ENCODE measurements around the gene RHOBTB1.

RHOBTB1 gene

DNA sequence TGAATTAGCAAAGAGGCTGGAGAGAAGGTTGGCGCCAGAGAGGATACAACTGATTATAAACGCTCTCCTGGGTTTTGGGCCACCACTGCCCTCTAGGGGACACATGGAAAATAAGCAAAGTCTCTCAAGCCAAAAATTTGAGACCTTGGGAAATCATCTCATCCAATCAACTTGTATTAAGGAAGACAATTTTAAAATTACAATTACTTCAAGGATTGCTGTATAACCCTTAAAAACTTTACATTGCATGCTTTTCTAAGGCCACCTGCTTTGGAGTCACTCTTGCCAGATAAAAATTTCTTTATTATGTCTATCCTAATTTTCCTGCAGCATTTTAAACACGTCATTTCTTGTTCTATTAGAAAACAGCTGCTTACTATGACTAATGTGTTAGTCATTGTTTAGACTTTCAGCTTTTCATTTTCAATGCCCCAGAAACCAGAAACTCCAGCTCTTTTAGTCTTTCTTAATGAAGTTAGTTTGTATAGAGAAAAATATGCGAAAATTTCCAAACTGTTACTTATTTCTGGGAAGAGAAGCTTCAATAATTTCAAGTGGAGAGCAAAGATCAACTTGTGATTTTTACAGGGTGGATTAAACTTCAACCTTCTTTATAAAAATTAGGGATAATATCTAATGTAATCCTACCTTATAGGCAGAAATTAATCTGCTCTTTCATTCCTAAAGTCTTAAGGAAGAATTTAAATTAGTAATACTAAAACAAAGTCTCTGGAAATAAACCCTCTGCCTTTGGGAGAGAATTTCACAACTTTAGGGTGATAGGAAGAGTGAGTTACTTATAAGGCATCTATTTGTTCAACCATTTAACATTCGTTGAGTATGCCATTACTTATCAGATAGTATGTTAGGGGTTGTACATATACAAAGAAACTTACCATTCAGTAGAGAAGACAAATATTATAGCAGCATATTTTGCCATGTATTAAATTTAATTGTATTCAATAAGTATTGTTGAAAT is 20.6 kb upstream of the RHOBTB1 start:
- DNase-seq: peak; percentile 55

DNA sequence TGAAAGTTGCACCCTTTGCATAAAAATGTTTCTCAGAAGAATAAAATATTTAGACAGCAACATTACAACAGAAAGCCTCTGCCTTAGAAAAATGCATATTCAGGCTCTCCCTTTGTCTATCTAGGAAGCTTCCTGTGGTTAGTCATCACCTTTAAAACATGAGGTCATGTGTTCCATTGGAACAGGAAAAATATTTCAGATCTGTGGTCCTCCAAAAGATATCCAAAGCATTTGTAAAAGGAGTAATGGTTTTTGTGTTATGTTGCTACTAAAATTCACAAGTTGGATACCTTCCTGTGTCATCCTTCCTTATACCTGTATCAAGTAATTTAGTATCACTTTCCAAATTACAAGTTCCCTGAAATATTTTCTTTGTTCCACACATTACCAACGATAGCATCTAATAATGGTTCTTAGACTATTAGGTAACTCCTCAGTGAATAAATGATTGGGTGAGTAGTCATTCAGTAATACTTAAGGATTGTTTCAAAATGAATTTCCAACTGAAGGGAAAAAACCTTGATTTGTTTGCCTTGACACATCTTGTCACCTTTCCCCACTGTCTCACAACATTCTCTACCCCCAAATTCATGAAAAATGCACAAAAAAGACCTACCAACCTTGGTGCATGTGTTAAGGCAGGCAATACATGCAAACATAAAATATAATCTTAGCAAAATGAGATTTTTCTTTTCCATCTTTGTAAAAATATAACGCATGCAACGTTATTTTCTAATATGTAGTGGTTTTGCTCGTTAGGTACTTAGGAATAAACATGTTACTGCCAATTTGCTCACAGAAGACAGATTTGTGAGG is 19.7 kb upstream of the RHOBTB1 start:
- no peak for DNase-seq

GRCh38 chr10:60962946-60963345 is 19.0 kb upstream of the RHOBTB1 start:
- DNase-seq: no peak

DNA sequence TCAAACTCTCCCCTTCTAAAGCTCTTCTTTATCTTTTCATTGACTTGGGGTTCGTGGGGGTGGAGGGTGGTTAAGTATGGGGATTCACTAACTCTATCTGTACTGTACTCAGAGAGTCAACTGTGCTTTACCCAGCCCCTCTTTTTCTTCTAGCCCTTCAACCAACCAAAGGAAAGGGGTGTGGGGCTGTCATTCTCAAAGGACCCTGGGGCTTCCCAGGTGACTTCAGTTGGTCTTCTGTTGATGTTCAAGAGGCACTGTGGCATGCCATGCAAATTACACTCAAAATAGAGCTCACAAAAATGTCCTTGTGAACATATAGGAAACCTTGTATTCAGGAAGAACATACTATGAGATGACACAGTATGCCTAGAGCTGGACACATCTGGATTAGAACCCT is 16.9 kb upstream of the RHOBTB1 start:
- DNase-seq: peak; percentile 16

DNA sequence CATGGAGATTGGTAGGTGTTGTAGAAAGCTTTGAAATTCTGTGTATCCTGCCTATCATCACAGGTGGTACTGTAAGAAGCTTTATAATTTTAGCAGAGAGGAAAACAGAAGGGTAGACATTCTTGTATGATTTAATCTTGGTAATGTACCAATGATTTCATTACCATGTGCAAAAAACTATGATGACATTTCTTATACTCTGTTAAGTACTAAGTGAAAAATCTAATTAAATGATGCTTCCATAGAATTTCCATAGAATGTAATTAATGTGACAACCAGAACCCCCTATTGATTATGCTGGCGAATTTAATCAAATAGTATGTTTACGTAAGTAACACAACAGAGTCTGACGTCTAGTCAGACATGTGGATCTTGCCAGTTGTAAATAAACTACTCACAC is 16.0 kb upstream of the RHOBTB1 start:
- no peak for DNase-seq

GRCh38 chr10:60958892-60959601 is 15.1 kb upstream of the RHOBTB1 start:
- no peak for DNase-seq

DNA sequence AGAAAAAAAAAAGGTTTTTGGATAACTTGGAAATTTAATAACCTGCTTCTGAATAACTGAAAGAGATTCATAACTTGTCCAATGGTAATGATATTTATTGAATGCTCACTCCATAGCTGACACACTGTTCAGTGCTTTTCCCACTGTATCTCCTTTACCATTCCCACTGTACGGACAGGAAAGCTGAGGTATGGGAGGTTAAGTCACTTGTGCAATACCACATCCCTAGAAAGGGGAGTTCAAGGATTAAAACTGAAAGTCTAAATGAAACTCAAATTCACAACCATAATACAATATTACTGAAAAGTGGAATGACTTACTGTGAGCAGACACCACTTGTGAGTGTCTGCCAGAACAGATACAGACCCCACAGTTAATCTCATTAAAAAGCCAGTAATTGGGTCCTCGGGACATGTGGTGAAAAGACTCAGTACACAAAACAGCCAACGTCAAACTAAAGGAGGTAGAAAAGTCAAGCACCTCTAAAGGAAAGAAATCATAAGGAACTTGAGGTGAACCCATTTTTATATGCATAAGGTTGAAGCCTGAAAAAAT is 13.8 kb upstream of the RHOBTB1 start:
- DNase-seq: no peak

DNA sequence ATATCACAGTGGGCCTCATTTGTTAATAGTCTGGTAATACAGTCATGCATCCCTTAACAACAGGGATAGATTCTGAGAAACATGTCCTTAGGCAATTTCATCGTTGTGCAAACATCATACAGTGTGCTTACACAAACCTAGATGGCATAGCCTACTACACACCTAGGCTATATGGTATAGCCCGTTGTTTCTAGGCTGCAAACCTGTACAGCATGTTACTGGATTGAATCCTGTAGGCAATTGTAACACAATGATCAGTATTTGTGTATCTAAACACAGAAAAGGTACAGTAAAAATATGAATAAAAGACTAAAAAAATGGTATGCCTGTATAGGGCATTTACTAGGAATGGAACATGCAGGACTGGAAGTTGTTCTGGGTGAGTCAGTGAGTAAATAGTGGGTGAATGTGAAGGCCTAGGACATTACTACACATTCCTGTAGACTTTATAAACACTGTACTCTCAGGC is 12.0 kb upstream of the RHOBTB1 start:
- peak; percentile 33 for DNase-seq

GRCh38 chr10:60955316-60955715 is 11.3 kb upstream of the RHOBTB1 start:
- DNase-seq: no peak

DNA sequence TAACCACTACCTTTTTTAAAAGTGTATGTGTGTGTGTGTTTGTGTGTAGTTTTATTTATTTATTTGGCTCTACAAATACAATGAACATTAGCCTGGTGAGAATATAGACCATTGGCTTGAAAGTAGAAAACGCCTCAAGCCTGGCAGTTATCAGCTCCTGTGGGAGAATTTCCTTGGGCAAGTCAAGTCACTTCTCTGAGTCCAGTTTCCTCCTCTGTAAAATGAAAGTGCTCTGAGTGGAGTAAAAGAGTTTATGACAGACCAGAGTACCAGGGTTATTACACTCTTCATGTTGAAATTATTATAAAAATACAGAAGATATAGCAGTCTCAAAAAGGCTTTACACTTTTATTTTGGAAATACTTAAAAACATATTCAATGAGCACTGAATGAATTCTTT is 10.1 kb upstream of the RHOBTB1 start:
- DNase-seq: no peak

DNA sequence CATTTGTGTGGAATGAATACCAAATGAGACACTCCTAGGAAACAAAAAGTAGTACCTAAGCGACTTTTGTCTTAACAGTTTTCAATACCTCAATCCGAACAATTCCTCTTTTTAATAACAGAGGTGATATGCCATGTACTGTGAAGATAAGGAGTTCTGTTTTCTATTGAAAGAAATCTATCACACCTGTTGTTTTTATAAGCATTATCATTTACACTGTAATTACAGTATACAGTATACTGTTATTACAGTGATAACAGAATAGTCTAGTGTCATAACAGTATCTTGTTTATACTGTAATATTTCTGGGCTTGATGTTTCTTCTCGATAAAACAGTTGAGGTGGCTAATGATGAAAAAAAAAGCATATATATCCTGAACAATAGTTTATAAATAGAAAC is 9.4 kb upstream of the RHOBTB1 start:
- DNase-seq: no peak

DNA sequence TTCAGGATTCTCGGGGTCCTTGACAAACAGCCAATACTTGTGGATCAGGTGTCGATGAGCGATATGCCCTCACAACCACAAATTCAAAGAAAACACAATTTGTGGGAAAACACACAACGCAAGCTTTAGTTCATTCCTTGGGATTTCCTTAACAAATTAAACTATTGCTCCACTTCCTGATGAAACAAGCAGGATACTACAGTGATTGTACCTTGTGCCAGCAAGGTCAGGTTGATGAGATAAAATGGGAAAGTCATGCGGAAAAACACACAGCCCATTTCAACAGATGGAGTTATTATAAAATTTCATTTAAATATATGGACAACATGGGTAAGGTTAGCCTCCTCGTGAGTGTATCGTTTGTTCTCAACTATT is 8.8 kb upstream of the RHOBTB1 start:
- DNase-seq: no peak

- no peak for DNase-seq
Observed at GRCh38 chr10:60952067-60952845, 8.3 kb upstream of the RHOBTB1 start.

GRCh38 chr10:60951272-60951724 is 7.3 kb upstream of the RHOBTB1 start:
- DNase-seq: no peak

GRCh38 chr10:60950300-60950699 is 6.3 kb upstream of the RHOBTB1 start:
- no peak for DNase-seq

DNA sequence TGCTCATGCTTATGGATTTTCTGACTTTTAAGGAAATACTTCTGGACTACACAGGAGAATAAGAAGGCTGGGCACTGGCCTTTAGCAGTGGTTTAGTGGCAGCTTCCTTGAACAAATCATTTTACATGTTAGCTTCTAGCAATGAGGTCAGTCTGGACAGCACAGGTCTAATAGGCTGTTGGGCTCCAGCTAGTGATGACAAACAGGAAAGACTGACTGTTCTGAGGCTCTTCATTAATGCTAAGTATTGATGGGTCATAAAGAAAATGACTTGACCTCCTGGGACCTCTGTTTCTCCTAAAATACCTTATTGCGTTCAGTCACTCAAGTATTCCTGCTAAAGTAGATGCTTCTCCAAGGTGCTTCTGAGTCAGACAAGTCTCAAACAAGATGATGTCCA is 4.9 kb upstream of the RHOBTB1 start:
- DNase-seq: no peak

GRCh38 chr10:60944910-60945297 is 919 bp upstream of the RHOBTB1 start:
- DNase-seq: no peak

DNA sequence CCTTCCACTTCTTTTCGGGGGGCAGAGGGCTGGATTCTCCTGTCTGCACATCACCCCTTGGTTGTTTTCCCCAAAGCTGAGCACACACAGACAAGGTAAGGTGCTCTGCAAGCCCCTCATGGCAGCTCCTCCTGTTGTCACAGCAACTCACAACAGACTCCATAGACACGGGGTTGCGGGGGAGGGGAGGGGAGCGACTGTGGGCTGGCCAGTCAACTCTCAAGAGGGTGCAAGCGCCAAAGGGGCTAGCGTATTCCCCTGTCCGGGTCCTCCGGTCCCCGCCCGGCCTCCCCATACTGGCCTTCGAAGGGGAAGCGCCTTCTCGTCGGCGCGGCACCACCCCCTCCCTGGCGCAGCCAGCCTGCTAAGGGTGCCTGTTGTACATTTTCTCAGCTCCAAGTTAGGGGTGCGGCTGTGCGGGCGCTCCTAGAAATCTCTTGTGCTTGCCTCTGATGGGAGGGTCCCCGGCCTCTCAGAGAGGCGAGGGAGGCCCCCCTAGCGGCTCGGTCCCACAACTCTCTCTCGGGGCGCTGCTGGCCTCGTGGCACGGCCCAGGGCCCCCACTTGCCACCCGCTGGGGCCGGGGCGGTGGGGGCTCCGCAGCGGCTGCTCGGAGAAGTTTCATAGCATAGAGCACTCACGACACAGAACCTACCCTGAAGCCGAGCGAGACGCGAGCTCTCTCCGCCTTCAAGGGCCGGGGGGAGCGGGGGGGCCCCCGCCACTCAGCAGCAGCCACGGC is 498 bp downstream of the RHOBTB1 start:
- peak; percentile 57 for DNase-seq

DNA sequence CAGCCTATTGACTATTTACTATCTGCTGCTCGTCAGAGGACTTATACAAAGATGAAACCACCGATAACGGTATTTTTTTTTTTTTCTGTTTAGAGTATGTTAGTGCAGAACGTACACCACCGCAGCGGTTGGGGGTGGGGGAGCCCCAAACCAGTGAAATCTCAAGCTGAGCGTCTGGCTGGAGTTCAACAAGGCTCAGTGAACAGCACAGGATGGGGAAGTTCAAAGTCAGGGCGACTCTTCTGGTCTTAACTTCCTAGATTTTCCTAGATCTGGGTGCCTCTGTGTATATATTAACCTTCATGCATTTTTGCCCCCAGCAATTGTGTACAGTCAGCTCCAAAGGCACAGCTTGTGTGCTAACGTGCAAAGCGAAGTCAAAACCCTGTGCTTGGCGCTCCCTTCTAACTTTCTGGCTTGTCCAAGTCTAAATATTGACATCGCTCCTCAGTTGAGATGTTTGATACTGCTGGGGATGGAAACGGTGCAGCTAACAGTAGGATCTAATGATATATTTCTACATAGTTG is 1.1 kb downstream of the RHOBTB1 start:
- peak; percentile 51 for DNase-seq

- no peak for DNase-seq
Observed at GRCh38 chr10:60942134-60942787, 1.7 kb downstream of the RHOBTB1 start.

Data from NCI-H526 treated with DMSO at 0.1 percent for 48 hours (cell line).